Activated B cell treated with CpG ODN at 0.5 μM for 24 hours (primary cell): Measurements from ENCODE around the gene SPATA25. TPM values are rescaled to one million over a fixed set of nuclear protein-coding genes. Genes with fewer than 3 reads are reported as not detected.
A peak's percentile ranks its signal among the peaks of the same experiment; 100 is the strongest.

Experiments used
- ATAC-seq: fragments of 200-7000 bp; cut with Tn5 transposase; one replicate; pipeline ENCODE4 v1.10.0; 2021; ENCODE audit warnings: low read depth, mild to moderate bottlenecking, moderate library complexity
- CTCF ChIA-PET: fragments of 350-600 bp; sonication (Branson Sonifier 250); formaldehyde crosslinking; loops from one replicate; lab custom pipeline; 2021; ENCODE audit warnings: antibody characterized with exemption; lab: Charles Lee
- POLR2A ChIA-PET: fragments of 350-600 bp; sonication (Branson Sonifier 250); formaldehyde crosslinking; loops from one replicate; lab custom pipeline; 2021; ENCODE audit warnings: antibody characterized with exemption; lab: Charles Lee
- DNase-seq: peaks from one replicate; pipeline ENCODE4 v3.0.0; 2022
- H3K27ac Mint-ChIP-seq: one replicate; pipeline ENCODE4 v1.8.0; 2020; ENCODE audit warnings: mixed read lengths
- H3K27me3 Mint-ChIP-seq: one replicate; pipeline ENCODE4 v1.8.0; 2021; ENCODE audit warnings: mixed read lengths
- H3K36me3 Mint-ChIP-seq: one replicate; pipeline ENCODE4 v1.8.0; 2021; ENCODE audit warnings: low read depth, mixed read lengths
- H3K4me1 Mint-ChIP-seq: one replicate; pipeline ENCODE4 v1.8.0; 2021; ENCODE audit warnings: mixed read lengths
- H3K4me3 Mint-ChIP-seq: one replicate; pipeline ENCODE4 v1.8.0; 2020; ENCODE audit warnings: mild to moderate bottlenecking, mixed read lengths
- H3K9me3 Mint-ChIP-seq: one replicate; pipeline ENCODE4 v1.8.0; 2020; ENCODE audit warnings: mixed read lengths
- CTCF ChIP-seq: fragments of 200-600 bp; IDR thresholded peaks from one replicate; pipeline ENCODE4 v1.8.0; 2022; ENCODE audit warnings: antibody characterized with exemption, mild to moderate bottlenecking
- intact Hi-C: fragments of 100-400 bp; cut with micrococcal nuclease; formaldehyde crosslinking; loops from one replicate; pipeline ENCODE4 v1.15.1; 2024
- total RNA-seq: library from RNA; stranded (reverse); gene quantifications from 2 replicates; pipeline ENCODE4 v1.2.3, GENCODE V29; 2022

Gene SPATA25
- total RNA-seq, 1 donor from 2014 or later = 0.53 TPM

GRCh38 chr20:45861221-45862075 lies 26.0 kb downstream of the SPATA25 start:
- ChIA-PET POLR2A (interaction anchor here (0.6 to 1.1 kb wide), 3 partner anchors 12 to 483 kb away, joined by 3 read pairs; no protein-coding TSS in a partner anchor), CTCF (no interaction called here)
- intact Hi-C loops = no loop called here
- H3K36me3 Mint-ChIP-seq = peaks cover 9% of the 10 kb centered on the region
- H3K9me3 Mint-ChIP-seq = no peaks in the 10 kb centered on the region
- no peak for DNase-seq
- no peaks in the 10 kb centered on the region for H3K27me3 Mint-ChIP-seq
- no peak overlapping the region for H3K27ac Mint-ChIP-seq
- peaks cover 27% of the 10 kb centered on the region for H3K4me1 Mint-ChIP-seq
- TF ChIP-seq CTCF = no peak
- ATAC-seq = no peak
- H3K4me3 Mint-ChIP-seq = no peak overlapping the region

- no peaks in the 10 kb centered on the region for H3K27me3 Mint-ChIP-seq
- intact Hi-C loops = no loop called here
- DNase-seq = no peak
- no peak overlapping the region for H3K4me3 Mint-ChIP-seq
- ChIA-PET POLR2A (interaction anchor here (1.3 kb wide), 1 partner anchor 74 kb away, joined by 3 read pairs; no protein-coding TSS in a partner anchor), CTCF (no interaction called here)
- TF ChIP-seq CTCF = no peak
- ATAC-seq = no peak
- H3K4me1 Mint-ChIP-seq = peaks cover 35% of the 10 kb centered on the region
- peaks cover 9% of the 10 kb centered on the region for H3K36me3 Mint-ChIP-seq
- no peaks in the 10 kb centered on the region for H3K9me3 Mint-ChIP-seq
- no peak overlapping the region for H3K27ac Mint-ChIP-seq
Observed at GRCh38 chr20:45860560-45861220, 26.7 kb downstream of the SPATA25 start.

- CTCF ChIA-PET = no interaction called here
- H3K4me1 Mint-ChIP-seq = peaks cover 39% of the 10 kb centered on the region
- H3K27me3 Mint-ChIP-seq = no peaks in the 10 kb centered on the region
- POLR2A ChIA-PET = interaction anchor here (1.3 kb wide), 1 partner anchor 75 kb away, joined by 3 read pairs; no protein-coding TSS in a partner anchor
- H3K4me3 Mint-ChIP-seq = no peak overlapping the region
- intact Hi-C loops = no loop called here
- ATAC-seq (no peak), DNase-seq (no peak)
- H3K27ac Mint-ChIP-seq = no peak overlapping the region
- no peaks in the 10 kb centered on the region for H3K9me3 Mint-ChIP-seq
- H3K36me3 Mint-ChIP-seq = peaks cover 9% of the 10 kb centered on the region
- TF ChIP-seq CTCF = no peak
Observed at GRCh38 chr20:45859916-45860315, 27.5 kb downstream of the SPATA25 start.

- DNase-seq (no peak), ATAC-seq (peak; percentile 8)
- intact Hi-C loops = loop anchor here (1.0 to 2.0 kb wide), 8 partner anchors 16 to 231 kb away; partner anchors contain the start of genes CTSA, NCOA5, NEURL2 and UBE2C
- POLR2A ChIA-PET = interaction anchor here (0.6 to 2.6 kb wide), 10 partner anchors 20 to 506 kb away, joined by 3 to 39 read pairs (median 7); partner anchors contain the start of genes PCIF1, PLTP and ZSWIM1
- TF ChIP-seq CTCF = no peak
- H3K4me1 Mint-ChIP-seq = peaks cover 48% of the 10 kb centered on the region
- CTCF ChIA-PET = no interaction called here
- H3K27ac Mint-ChIP-seq = peak overlapping the region; percentile 94
- no peaks in the 10 kb centered on the region for H3K27me3 Mint-ChIP-seq
- H3K4me3 Mint-ChIP-seq = peak overlapping the region; percentile 94
- H3K9me3 Mint-ChIP-seq = no peaks in the 10 kb centered on the region
- H3K36me3 Mint-ChIP-seq = peaks cover 20% of the 10 kb centered on the region
Observed at GRCh38 chr20:45857882-45858216, 29.6 kb downstream of the SPATA25 start.
